Subcutaneous adipose tissue (tissue), 4 donors: ENCODE data around the gene CRACDL. TPM values are rescaled to one million over a fixed set of nuclear protein-coding genes. Genes with fewer than 3 reads are reported as not detected.

Experiments used
- CTCF ChIP-seq: fragments of 450-650 bp; IDR thresholded peaks from one replicate; pipeline ENCODE4 v1.5.1; 2016; ENCODE audit warnings: low read depth, mild to moderate bottlenecking, control low read depth, antibody characterized with exemption, moderate library complexity
- total RNA-seq, 4 donors: library from RNA; depleted of rRNA; stranded (reverse); fragments of >200 nt; gene quantifications; one replicate each; pipeline ENCODE4 v1.1.0, GENCODE V29; 2016

CRACDL gene
- total RNA-seq, 4 donors from 2014 or later, result 1.4 to 8.3 (median 4.5) TPM

GRCh38 chr2:98870516-98871158 is 65.4 kb downstream of the CRACDL start:
- no peak for TF ChIP-seq CTCF

GRCh38 chr2:98869870-98870269 is 66.2 kb downstream of the CRACDL start:
- no peak for TF ChIP-seq CTCF

- TF ChIP-seq CTCF, result no peak
Observed at GRCh38 chr2:98869272-98869641, 66.8 kb downstream of the CRACDL start.

- TF ChIP-seq CTCF, result no peak
Observed at GRCh38 chr2:98868548-98869271, 67.3 kb downstream of the CRACDL start.

- no peak for TF ChIP-seq CTCF
Observed at GRCh38 chr2:98867539-98868309, 68.3 kb downstream of the CRACDL start.

- TF ChIP-seq CTCF, result no peak
Observed at GRCh38 chr2:98866033-98866432, 70.0 kb downstream of the CRACDL start.

- TF ChIP-seq CTCF, result no peak
Observed at GRCh38 chr2:98861601-98862000, 74.4 kb downstream of the CRACDL start.
